Mucosa of descending colon (tissue), 3 donors: Measurements from ENCODE around the gene SAP130. TPM values are rescaled to one million over a fixed set of nuclear protein-coding genes. Genes with fewer than 3 reads are reported as not detected.

Experiments
- ATAC-seq: fragments of 200-7000 bp; cut with Tn5 transposase; one replicate; pipeline ENCODE4 v1.9.1; 2020; ENCODE audit warnings: mild to moderate bottlenecking, moderate library complexity
- DNase-seq, 3 donors: peaks; one replicate each; pipeline ENCODE4 v3.0.0-alpha.2; 2020
- H3K36me3 ChIP-seq: fragments of 200-600 bp; one replicate; pipeline ENCODE4 v1.8.0; 2021; ENCODE audit warnings: low read depth, mild to moderate bottlenecking
- H3K4me1 ChIP-seq: fragments of 200-600 bp; one replicate; pipeline ENCODE4 v1.8.0; 2021; ENCODE audit warnings: low read depth, mild to moderate bottlenecking
- H3K4me3 ChIP-seq: fragments of 200-600 bp; one replicate; pipeline ENCODE4 v1.8.0; 2021; ENCODE audit warnings: mild to moderate bottlenecking
- H3K9me3 ChIP-seq: fragments of 200-600 bp; one replicate; pipeline ENCODE4 v1.8.0; 2021; ENCODE audit warnings: mild to moderate bottlenecking
- CTCF ChIP-seq: fragments of 200-600 bp; IDR thresholded peaks from one replicate; pipeline ENCODE4 v1.8.0; 2022; ENCODE audit warnings: antibody characterized with exemption, mild to moderate bottlenecking
- intact Hi-C, 2 donors: fragments of 100-400 bp; cut with DNase I in 1 of 2; cut with micrococcal nuclease in 1 of 2; formaldehyde crosslinking; loops; one replicate each; pipeline versions ENCODE4 v1.11.0 to v1.11.1; 2022; cut with DNase I, micrococcal nuclease
- total RNA-seq, 3 donors: library from RNA; stranded (reverse); fragmentation: NEBNext Ultra II Directional in 2 of 3; extraction: Animal tissue kit (Norgen Biotek cat#: 25700) in 2 of 3; gene quantifications; one replicate each; pipeline versions ENCODE4 v1.2.1 to v1.2.4, GENCODE V29; 2021 to 2023
- donor health status: DM: no; HTN: no; CAD: no; lungs with moderate emphysema.
- donor health status: DM: no; HTN: no; CAD: no.
- donor health status: DM: no; HTN: yes; CAD: no.

SAP130 gene
- total RNA-seq, 3 donors from 2014 or later: 26.0 to 31.7 (median 29.8) TPM

GRCh38 chr2:127953849-127954248, 74.0 kb downstream of the SAP130 start:
- peaks cover 13% of the 10 kb centered on the region for H3K4me1 ChIP-seq
- peak; percentile 4 for ATAC-seq
- no peaks in the 10 kb centered on the region for H3K36me3 ChIP-seq
- intact Hi-C loops: no loop called here
- H3K9me3 ChIP-seq: no peaks in the 10 kb centered on the region
- no peak for TF ChIP-seq CTCF
- DNase-seq: no peak
- no peak overlapping the region for H3K4me3 ChIP-seq

- peaks cover 13% of the 10 kb centered on the region for H3K4me1 ChIP-seq
- peak; percentile 96 for ATAC-seq
- intact Hi-C loops: no loop called here
These were observed 74.6 kb downstream of the SAP130 start for GRCh38 chr2:127953128-127953718.

GRCh38 chr2:127951026-127951425, 76.8 kb downstream of the SAP130 start:
- ATAC-seq (no peak), DNase-seq (no peak)
- intact Hi-C loops: no loop called here
- Histone ChIP-seq H3K9me3 (no peaks in the 10 kb centered on the region), H3K4me1 (peaks cover 13% of the 10 kb centered on the region), H3K4me3 (no peak overlapping the region), H3K36me3 (no peaks in the 10 kb centered on the region)
- TF ChIP-seq CTCF: no peak

More at GRCh38 chr2:127953128-127953718, 74.6 kb downstream of the SAP130 start:
- H3K36me3 ChIP-seq: no peaks in the 10 kb centered on the region
- no peak overlapping the region for H3K4me3 ChIP-seq
- DNase-seq: peak in 2 of 3 donors; percentile 55 to 60
- H3K9me3 ChIP-seq: no peaks in the 10 kb centered on the region
- no peak for TF ChIP-seq CTCF

GRCh38 chr2:127950264-127950663, 77.6 kb downstream of the SAP130 start:
- intact Hi-C loops: no loop called here
- Histone ChIP-seq H3K4me3 (no peak overlapping the region), H3K36me3 (no peaks in the 10 kb centered on the region), H3K9me3 (no peaks in the 10 kb centered on the region), H3K4me1 (peaks cover 13% of the 10 kb centered on the region)
- DNase-seq: no peak
- no peak for TF ChIP-seq CTCF
- no peak for ATAC-seq

- DNase-seq: no peak
- intact Hi-C loops: no loop called here
- H3K36me3 ChIP-seq: peaks cover 3% of the 10 kb centered on the region
- TF ChIP-seq CTCF: no peak
- no peaks in the 10 kb centered on the region for H3K4me1 ChIP-seq
- H3K9me3 ChIP-seq: no peaks in the 10 kb centered on the region
- H3K4me3 ChIP-seq: no peak overlapping the region
- ATAC-seq: no peak
These were observed 82.6 kb downstream of the SAP130 start for GRCh38 chr2:127945281-127945680.

- H3K4me3 ChIP-seq: no peak overlapping the region
- H3K36me3 ChIP-seq: peaks cover 3% of the 10 kb centered on the region
- no peak for ATAC-seq
- no peak for DNase-seq
- no peaks in the 10 kb centered on the region for H3K4me1 ChIP-seq
- no peak for TF ChIP-seq CTCF
- no peaks in the 10 kb centered on the region for H3K9me3 ChIP-seq
- intact Hi-C loops: no loop called here
These were observed 84.7 kb downstream of the SAP130 start for GRCh38 chr2:127943186-127943585.
